HG03066 (cell line): ENCODE results near the gene TCF3.

Experiments used
- ATAC-seq: cut with Tn5 transposase; IDR thresholded peaks from one replicate; pipeline ENCODE4 v1.9.1; 2021; ENCODE audit warnings: low read depth; ENCODE audit not compliant: unreplicated experiment

The TCF3 gene

DNA sequence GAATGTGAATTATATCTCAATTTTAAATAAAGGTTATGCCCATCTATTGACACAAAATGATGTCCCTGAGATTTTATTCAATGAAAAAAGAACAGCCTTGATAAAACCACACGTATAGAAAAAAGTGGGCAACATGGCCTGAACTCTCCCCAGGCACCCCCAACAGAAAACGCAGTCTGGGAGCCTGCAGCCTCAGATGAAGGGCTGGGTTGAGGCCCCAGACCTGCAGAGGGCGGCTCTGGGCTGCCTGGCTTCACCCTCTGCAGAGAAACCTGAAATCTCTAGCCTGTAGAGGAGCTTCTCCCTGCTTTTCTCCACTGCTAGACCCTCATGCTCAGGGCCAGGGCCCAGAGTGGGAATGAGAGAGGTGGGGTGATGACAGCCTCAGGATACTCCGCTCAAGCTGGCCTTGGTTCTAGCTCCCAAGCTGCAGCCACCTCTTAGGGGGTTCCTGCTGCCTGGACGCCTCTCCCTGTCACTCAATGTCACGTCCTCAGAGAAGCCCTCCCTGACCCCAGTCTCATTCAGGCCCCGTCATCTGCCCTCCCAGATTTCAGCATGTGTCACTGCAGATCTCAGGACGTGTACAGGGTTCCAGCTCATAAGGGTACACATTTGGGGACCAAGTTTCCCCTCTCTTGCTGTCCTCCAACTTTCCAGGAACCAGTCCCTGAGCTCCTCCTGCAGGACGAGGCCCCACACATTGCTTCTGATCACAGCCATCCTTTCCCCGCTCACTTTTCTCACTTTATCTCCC lies 61.6 kb downstream of the TCF3 start:
- no peak for ATAC-seq

DNA sequence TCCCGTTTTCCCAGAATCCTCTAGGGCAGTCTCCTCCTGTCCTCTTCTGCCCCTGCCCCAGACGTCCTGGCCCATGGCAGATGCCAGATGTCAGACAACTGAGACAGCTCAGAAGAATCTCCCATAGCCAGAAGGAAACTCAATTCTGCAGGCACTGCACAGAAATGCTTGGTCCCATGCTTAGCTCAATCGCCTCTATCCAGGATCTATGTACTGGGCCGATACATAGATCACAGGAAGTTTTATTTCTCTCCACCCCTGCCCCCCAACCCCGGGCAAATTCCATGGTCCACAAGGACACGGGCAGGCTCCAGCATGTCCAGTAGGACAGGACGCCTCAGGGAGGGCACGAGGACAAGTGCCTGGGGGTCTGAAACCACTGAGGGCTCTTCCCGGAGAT lies 64.5 kb downstream of the TCF3 start:
- no peak for ATAC-seq

DNA sequence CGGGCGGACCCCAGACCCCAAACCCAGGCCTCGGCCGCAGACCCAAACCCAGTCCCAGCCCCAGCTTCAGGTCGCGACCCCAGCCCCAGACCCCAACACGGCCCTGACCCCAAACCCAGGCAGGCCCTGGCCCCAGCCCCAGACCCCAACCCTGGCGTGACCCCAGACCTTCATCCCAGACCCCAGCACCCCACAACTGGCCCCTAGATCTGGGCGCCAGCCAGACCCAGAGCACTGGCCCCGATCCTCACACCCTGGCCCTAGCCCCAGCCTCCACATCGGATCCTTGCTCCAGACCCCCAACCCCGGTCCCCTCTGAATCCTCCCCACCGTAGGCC lies 67.2 kb downstream of the TCF3 start:
- ATAC-seq: no peak

DNA sequence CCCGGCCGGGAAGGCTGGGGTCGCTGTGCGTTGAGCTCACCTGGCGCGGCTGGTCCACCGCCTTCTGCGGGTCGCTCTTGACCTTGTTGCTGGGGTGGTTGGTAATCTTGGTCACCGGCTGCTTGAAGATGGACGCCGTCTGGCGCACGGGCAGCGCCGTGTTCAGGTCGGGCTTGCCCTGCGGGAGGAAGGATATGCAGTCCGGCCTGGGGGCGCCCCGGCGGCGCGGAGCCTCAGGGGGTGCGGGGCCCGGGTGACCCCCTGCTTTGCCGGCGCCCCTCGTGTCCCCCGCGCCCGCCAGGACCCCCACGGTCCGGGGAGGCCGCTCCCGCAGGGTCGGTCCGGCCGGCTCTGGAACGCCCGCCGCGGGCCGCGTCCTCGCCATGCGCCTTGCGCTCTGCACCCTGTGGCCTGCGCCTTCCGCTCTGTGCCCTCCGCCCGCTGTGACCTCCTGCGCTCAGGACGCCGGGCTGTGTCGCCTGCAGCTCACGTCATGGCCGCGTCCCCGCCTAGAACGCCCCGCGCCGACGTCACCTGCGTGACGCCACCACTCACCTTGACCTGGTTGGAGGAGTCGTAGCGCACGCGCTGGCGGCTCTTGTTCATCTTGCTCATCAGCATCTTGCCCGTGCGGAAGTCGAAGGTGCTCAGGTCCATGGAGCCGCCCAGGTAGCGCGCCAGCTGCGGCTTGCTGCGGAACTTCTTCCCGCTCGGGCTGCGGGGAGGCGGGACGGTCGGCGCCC lies 67.7 kb downstream of the TCF3 start:
- no peak for ATAC-seq

DNA sequence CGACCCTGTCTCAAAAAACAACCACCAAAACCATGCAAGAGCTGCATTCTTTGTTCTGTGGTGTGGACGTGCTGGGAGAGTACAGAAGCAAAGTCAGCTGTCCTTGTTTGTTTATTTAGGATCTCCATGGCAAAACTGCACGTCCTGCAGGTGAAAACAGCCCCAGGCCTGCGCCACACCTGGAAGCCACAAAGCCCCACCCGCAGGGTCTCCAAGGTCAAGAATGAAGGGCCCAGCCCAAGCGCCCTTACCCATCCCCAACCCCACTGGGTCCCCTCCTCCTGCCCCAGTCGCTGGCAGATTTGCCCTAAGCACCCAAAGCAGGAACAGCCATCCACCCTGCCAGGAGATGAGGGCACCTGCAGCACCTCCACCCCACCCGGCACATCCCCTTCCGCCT lies 70.2 kb downstream of the TCF3 start:
- no peak for ATAC-seq

DNA sequence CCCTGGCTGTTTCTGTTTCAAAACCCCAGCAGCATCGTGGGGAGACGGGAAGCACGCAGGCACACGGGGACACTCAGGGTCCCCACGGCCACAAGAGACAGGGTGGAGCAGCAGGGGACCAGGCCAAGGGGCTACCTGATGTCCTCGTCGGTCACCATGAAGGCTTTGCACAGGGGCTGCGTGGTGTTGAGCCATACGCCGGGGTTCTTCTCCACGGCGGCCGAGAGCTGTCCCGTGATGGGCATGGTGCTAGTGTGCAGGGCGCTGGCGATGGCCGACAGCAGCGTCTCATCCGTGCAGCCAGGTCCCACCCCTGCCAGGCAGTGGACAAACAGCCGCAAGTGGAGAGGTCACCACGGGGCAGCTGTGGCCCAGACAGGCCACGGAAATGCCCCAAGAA lies 71.5 kb downstream of the TCF3 start:
- ATAC-seq: no peak

DNA sequence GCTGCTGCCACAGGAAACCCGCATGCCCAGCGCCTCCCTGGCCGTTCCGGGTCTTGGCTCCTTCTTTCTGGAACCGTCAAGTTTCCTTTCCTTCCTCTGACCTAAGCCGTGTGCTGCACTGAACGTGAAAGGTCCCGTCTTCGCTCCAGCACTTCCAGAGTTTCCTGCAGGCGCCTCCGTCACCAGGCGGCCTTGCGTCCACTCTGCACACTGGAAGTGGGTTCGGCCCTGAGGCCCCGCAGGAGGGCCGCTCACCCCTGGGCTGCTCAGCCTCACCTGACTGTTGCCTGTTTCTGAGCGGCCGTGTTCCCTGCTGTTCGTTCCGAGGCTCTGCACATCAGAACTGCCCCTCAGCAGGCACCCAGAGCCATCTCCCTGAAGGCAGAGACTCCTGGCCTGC lies 72.0 kb downstream of the TCF3 start:
- ATAC-seq: no peak

DNA sequence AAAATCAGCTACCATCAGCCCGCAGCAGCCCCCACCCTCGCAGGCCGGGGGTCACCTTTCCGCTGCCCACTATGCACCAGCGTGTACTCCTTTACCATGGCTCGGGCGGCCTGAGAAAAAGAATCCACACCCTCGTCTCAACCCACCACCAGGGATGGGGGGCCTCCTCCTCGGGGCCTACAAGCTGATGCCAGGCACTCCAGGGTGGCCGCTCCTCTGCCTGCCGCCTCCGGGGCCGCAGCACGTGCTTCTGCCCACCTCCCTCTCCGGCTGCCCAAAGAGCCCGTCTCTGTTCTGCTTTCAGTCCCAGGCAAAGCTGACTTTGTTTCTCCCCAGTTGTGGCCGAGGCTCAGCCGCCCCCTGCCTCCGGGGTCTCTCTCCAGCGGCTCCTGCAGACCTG lies 73.2 kb downstream of the TCF3 start:
- no peak for ATAC-seq

DNA sequence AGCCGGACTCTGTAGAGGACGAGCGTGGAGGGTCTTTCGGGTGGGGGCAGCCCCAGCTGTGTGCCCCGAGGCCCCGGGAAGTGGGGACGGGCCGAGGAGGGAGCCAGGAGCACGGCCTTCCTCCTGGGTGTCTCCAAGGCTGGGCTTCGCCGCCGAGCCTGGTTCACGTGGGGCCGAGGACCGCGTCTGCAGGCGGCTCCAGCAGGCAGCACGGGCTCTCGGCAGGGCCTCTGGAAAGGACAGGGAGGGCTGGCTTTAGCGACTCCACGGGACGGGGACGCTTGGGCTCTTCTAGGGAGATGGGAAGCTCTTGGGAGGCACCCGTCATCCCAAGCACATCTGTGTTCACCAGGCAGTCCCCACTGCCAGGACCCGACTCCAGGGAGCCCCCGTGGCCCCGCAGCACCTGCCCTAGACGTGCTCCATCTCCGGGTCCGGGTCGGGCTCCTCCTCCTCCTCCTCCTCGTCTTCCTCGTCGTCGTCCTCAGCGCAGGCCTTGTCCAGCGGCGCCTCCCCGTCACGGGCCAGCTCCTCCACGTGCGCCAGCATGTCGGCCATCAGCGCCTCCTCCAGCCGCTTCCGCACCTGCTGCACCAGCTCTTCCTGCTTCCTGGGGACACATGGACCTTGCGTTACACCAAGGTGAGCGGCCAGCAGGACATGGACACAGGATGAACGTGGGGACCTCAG lies 74.3 kb downstream of the TCF3 start:
- ATAC-seq: no peak

DNA sequence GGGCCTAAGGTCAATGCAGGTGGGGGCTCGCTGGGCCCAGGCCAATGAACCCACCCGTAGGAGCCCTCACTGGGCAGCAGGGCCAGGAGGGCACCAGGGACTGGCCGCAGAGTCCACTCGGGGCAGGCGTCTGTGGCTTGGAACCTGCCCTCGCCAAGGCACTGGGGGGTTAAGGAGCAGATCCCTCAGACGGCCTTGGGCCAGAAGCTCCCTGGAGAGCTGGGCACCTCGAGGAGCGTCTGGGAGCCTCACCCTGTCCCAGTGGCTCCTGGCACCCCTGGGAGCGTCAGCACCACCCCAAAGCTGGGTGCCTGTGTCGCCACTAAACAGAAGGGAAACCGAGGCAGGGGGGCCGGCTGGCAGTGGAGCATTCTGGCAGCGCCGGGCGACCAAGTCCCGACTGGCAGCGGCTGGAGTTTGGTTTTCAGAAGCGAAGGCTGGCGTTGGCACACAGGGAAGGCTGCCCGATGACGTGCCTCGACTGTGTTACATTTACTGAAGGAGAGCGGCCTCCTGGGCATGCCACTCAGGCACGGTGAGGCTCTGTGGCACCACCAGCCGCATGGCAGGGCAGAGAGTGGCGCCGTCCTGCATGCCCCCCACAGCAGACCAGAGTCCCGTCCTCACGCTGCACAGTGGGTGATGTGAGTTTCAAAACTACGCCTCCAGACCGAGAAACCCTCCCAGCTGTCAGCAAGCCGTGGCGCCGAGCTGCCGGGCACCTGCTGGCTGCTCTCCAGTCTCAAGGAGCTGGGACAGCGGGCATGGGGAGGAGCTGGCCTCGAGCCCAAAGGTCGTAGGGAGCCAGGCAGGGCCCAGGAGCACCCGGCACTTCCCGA lies 75.1 kb downstream of the TCF3 start:
- no peak for ATAC-seq

DNA sequence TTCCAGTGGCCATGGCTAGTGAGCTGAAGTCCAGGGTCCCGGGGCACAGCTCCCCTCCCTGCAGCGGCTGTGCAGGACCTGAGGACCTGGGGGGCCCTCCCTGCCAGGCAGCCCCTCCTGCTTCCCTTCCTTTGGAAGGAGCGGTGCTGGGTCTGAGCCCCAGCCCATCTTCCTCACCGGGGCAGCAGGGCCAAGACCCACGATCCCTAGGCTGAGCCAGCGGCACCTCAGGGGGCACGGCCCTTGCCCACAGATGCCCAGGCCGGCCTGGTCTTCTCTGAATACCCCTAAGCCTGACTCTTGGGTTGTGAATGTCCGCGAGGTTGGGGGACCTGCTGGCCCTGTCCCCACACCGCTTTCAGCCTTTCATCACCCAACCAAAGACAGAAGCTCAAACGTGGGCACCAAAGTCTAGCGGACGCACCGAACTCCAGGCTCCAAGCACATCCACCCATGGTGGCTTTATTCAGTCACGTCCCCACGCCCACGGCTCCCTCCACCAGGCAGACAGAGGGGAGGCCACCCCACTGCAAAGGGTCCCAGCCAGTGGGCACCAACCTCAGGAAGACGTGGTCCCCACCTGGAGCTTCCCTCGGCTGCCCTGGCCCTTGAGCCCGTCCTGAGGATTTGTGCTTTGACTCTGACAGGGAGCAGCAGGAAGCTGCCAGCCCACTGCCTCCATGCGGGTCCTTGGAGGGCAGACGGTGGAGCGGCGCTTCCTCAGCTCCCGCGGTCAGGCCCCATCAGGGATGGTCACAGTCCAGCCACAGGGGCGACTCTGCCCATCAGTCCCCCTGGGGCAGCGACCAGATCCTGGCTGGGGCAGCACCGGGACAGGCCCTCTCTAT lies 75.9 kb downstream of the TCF3 start:
- ATAC-seq: no peak

DNA sequence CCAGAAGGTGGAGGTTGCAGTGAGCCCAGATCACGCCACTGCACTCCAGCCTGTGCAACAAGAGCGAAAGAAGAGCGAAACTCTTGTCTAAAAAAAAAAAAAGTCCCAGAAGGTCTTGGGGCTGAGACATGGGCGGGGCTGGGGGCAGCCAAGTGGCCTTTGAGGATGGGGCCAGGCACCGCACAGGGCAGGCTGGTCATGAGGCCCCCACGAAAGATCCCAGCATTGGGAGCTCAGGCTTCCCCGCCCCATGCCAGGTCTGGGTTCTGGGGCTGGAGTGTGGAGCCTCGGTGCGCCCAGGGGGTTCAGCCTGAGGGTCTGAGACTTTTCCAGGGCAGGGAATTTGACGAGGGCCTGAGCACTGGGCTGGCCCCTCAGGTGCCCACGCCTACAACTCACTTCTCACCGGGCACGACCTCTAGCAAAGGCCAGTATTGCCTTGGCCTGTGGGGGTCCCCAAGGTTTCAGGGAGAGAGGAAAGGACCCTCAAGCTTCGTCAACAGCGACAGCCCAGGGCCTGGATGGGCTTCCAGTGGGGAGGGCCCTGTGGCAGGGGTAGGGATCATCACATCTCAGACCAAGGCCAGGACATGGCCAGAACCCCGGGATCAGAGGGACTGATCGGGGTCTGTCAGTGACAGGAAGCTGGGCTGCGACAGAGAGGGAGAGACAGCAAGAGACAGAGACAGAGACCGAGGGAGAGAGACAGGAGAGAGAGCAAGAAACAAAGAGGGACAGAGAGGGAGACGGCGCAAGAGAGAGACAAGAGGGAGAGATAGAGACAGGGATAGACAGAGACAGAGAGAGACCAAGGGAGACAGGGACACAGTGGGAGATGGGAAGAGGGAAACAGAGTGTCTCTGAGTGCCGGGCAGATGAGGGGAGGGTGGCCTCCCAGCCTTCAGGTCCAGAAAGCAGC lies 76.8 kb downstream of the TCF3 start:
- ATAC-seq: no peak

DNA sequence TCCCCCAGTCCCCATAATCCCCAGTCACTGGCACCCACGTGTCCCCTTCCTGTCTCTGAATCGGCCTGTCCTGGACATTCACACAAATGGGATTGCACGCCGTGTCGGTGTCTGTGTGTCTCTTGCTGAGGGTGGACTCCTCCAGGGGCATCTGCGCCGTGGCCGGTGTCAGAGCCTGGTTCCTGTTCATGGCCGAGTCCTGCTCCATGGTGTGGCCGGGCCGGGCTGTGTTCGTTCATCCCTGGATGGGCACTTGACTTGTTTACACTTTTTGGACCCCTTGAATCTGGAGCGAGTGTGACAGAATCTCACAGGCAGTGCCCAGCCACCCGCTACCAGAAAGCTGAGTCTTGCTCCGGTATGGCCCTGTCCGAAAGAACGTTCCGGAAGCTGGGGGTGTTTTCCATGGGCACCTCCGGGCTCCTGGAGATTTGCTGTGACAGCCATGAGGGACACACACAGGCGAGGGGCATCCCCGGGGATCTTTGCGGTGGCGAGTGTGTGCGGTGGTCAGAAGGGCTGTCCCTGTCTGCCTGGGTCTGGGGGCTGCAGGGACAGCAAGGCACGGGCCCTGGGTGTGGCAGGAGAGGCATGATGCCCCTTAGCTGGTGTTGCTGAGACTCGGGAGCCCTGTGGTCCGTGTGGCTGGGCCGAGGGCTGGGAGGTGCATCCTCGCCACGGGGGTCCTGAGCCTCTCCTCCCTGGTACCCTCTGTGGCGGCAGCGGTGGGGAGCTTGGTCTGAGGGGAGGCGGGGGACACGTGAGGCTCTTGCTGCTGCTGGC lies 77.9 kb downstream of the TCF3 start:
- no peak for ATAC-seq

DNA sequence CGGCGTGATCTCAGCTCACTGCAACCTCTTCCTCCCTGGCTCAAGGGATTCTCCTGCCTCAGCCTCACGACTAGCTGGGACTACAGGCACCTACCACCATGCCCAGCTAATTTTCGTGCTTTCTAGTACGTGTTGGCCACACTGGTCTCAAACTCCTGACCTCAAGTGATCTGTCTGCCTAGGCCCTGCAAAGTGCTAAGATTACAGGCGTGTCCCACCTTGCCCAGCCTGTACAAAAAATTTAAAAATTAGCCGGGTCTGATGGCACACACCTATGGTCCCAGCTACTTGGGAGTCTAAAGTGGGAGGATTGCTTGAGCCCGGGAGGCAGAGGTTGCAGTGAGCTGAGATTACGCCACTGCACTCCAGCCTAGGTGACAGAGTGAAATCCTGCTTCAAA lies 79.6 kb downstream of the TCF3 start:
- no peak for ATAC-seq

DNA sequence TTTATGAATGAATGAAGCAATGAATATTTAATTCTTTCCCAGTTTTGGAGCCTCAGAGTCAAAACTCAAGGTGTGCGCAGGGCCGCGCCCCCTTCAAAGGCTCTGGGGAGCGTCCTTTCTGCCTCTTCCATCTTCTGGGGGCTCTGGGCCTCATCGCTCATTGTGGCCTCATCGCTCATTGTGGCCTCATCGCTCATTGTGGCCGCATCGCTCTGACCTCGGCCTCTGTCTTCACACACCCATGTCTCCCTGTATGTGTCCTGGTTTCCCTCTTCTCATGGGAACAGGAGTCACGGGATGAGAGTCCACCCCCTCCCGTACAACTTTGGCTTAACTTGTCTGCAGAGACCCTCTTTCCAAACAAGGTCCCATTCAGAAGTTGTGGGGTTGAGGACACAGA lies 81.1 kb downstream of the TCF3 start:
- ATAC-seq: no peak

DNA sequence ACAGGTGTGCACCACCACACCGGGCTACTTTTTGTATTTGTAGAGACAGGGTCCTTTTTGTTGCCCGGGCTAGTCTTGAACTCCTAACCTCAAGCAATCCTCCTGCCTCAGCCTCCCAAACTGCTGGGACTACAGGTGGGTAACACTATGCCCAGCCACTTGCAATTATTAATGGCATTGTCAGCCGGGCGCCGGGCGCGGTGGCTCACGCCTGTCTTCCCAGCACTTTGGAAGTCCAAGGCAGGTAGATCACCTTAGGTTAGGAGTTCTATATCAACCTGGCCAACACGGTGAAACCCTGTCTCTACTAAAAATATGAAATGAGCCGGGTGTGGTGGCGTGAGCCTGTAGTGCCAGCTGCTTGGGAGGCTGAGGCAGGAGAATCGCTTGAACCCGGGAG lies 81.6 kb downstream of the TCF3 start:
- ATAC-seq: no peak

DNA sequence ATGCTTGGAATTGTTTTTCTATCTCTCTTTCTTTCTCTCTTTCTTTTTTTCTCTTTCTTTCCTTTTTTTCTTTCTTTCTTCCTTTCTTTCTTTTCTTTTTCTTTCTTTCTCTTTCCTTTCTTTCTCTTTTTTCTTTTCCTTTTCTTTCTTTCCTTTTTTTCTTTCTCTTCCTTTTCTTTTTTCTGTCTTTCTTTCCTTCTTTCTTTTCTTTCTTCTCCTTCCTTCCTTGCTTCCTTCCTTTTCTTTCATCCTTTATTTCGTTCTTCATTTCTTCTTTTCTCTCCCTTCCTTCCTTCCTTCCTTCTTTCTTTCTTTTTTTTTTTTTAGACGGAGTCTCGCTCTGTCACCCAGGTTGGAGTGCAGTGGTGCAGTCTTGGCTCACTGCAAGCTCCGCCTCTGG lies 82.4 kb downstream of the TCF3 start:
- no peak for ATAC-seq

DNA sequence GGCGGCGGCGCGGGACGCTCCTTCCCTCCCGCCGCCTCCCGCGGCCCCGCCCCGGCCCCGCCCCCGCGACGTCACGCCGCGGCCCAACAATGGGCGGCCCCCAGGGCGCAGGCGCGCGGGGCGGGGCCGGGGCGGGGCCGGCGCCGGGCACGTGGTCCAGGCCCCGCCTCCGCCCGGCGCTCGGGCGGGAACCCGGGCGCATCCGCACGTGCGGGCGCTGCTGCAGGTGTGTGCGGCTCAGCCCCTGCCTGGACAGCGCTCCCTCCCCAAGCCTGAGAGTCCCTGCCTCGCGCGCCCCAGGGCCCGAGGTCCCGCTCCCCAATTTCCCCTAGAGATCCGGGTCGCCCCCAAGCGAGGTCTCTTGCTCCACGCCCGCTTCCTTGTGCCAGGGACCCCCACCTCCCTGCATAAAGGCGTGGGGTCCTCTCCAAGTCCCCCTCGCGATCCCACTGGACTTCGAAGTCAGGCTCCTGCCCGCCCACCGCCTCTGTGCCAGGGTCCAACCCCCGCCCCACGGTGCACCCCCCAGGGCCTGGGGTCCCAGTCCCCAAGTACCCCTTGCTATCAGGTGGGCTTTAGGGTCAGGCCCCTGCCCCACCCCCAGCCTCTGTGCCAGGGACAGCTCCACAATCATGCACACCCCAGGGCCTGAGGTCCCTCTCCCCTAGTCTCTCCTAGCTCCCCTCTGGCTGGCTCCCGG lies 83.9 kb downstream of the TCF3 start, which contains the start of gene MEX3D:
TSS of gene MEX3D (minus strand) at position 6 of the 700 bp plus-strand sequence. CDS start 267 bp downstream, outside the sequence.
- no peak for ATAC-seq
